GM12878 (cell line): ENCODE results near the gene FAP. TPM values are rescaled to one million over a fixed set of nuclear protein-coding genes. Genes with fewer than 3 reads are reported as not detected.
A peak's percentile ranks its signal among the peaks of the same experiment; 100 is the strongest.

Source experiments
- ATAC-seq: fragments of 200-7000 bp; cut with Tn5 transposase; 3 replicates; pipeline ENCODE4 v1.9.1; 2020; ENCODE audit warnings: mild to moderate bottlenecking, moderate library complexity
- BruUV-seq: library from RNA; stranded (reverse); fragments of 400-500 nt; replicated peaks from 2 replicates; lab custom pipeline; 2021; lab: Mats Ljungman, UMichigan
- CTCF ChIA-PET: fragments of 300-600 bp; sonication (Branson Sonifier 250); formaldehyde crosslinking; extraction: SDS; loops from one replicate; lab custom pipeline; 2021; ENCODE audit warnings: inconsistent platforms; lab: Yijun Ruan, JAX
- POLR2A ChIA-PET: fragments of 350-600 bp; formaldehyde crosslinking; extraction: SDS; loops from one replicate; lab custom pipeline; 2021; ENCODE audit warnings: inconsistent platforms; lab: Charles Lee
- RAD21 ChIA-PET: fragments of 300-600 bp; sonication (Branson Sonifier 250); formaldehyde crosslinking; loops from one replicate; lab custom pipeline; 2023; ENCODE audit warnings: antibody characterized with exemption; ENCODE audit not compliant: unreplicated experiment; lab: Charles Lee
- SMC1A ChIA-PET: fragments of 300-600 bp; sonication (Branson Sonifier 250); formaldehyde crosslinking; loops from one replicate; lab custom pipeline; 2023; ENCODE audit not compliant: unreplicated experiment, uncharacterized antibody; lab: Charles Lee
- DNase-seq: peaks from one replicate; pipeline ENCODE4 v3.0.0-alpha.2; 2011; ENCODE audit warnings: low read depth, low spot score
- FAIRE-seq: peaks from 3 replicates; lab custom pipeline; 2011; peaks lifted over from hg19 to GRCh38; lab: Jason Lieb, UNC
- H2AFZ ChIP-seq: 2 replicates; pipeline ENCODE4 v1.6.0; 2011; ENCODE audit warnings: low read depth, low read length, control low read depth; ENCODE audit not compliant: control insufficient read depth
- H3K27ac ChIP-seq: 2 replicates; pipeline ENCODE4 v1.5.1; 2011; ENCODE audit warnings: control low read depth; ENCODE audit not compliant: control insufficient read depth, insufficient read depth
- H3K27me3 ChIP-seq, 2 experiments: replicated peaks in 1 of 2; 2 replicates each; pipeline versions ENCODE4 v1.6.0 to v1.6.1; 2011; ENCODE audit warnings: low read length in 1 of 2; ENCODE audit not compliant: control insufficient read depth in 2 of 2, insufficient read depth in 2 of 2
- H3K36me3 ChIP-seq, 2 experiments: 2 replicates each; pipeline ENCODE4 v1.5.1; 2011; ENCODE audit warnings: low read length in 1 of 2; ENCODE audit not compliant: control insufficient read depth in 2 of 2, insufficient read depth in 2 of 2
- H3K4me1 ChIP-seq: 2 replicates; pipeline ENCODE4 v1.6.1; 2011; ENCODE audit warnings: mild to moderate bottlenecking, low read length, moderate library complexity, mixed read lengths; ENCODE audit not compliant: control insufficient read depth, insufficient read depth
- H3K4me2 ChIP-seq: 2 replicates; pipeline ENCODE4 v1.6.0; 2011; ENCODE audit warnings: control low read depth; ENCODE audit not compliant: control insufficient read depth, insufficient read depth
- H3K4me3 ChIP-seq: fragments of 200-600 bp; sonication (generic); 2 replicates; pipeline ENCODE4 v1.5.1; 2016
- H3K79me2 ChIP-seq: 2 replicates; pipeline ENCODE4 v1.6.0; 2011; ENCODE audit warnings: low read length; ENCODE audit not compliant: control insufficient read depth, insufficient read depth
- H3K9ac ChIP-seq: 2 replicates; pipeline ENCODE4 v1.8.0; 2011; ENCODE audit warnings: low read length, control low read depth, mixed read lengths; ENCODE audit not compliant: control insufficient read depth, insufficient read depth
- H3K9me3 ChIP-seq: replicated peaks from 3 replicates; pipeline ENCODE4 v1.5.1; 2011; ENCODE audit warnings: mild to moderate bottlenecking, low read length; ENCODE audit not compliant: control insufficient read depth, insufficient read depth
- H4K20me1 ChIP-seq: 2 replicates; pipeline ENCODE4 v1.6.0; 2011; ENCODE audit not compliant: control insufficient read depth, insufficient read depth
- BCL3 ChIP-seq: IDR thresholded peaks from 2 replicates; pipeline ENCODE4 v1.6.1; 2011; ENCODE audit warnings: borderline replicate concordance, low read depth, mild to moderate bottlenecking, moderate library complexity, low read length; ENCODE audit not compliant: insufficient read depth, poor library complexity, severe bottlenecking
- FOXK2 ChIP-seq: fragments of 450-650 bp; IDR thresholded peaks from 2 replicates; pipeline ENCODE4 v1.6.1; 2017; ENCODE audit warnings: mild to moderate bottlenecking, moderate library complexity
- HDAC6 ChIP-seq: fragments of 200-600 bp; sonication (generic); IDR thresholded peaks from one replicate; pipeline ENCODE4 v1.8.0; 2017; ENCODE audit warnings: antibody characterized with exemption; ENCODE audit not compliant: unreplicated experiment
- IRF3 ChIP-seq: fragments of 450-650 bp; IDR thresholded peaks from 2 replicates; pipeline ENCODE4 v1.6.1; 2014; ENCODE audit warnings: mild to moderate bottlenecking
- RCOR1 ChIP-seq: conservative IDR thresholded peaks from 2 replicates; pipeline ENCODE4 v1.6.1; 2012; ENCODE audit warnings: low read depth, low read length, improper control_type of control experiment
- WGBS: methylation state at CpG from one replicate; pipeline ENCODE4 v1.1.6; 2016; ENCODE audit warnings: low lambda C conversion rate; ENCODE audit not compliant: insufficient replicate concordance, insufficient coverage; ENCODE audit errors: missing lambda C conversion rate; 5-methylcytosine and 5-hydroxymethylcytosine counted together
- in situ Hi-C: fragments of 300-500 bp; cut with MboI; formaldehyde crosslinking; loops from 9 replicates; pipeline ENCODE4 v1.14.3; 2018; ENCODE audit warnings: mixed read lengths
- intact Hi-C: fragments of 100-400 bp; cut with micrococcal nuclease; formaldehyde crosslinking; loops from one replicate; pipeline ENCODE4 v1.14.2; 2022; ENCODE audit not compliant: unreplicated experiment
- polyA plus RNA-seq, 11 experiments: library from polyadenylated mRNA; depleted of rRNA in 4 of 11; unstranded in 6 of 11; stranded (reverse) in 5 of 11; fragments of >200 nt; fragmentation: Nextera tagmentation in 4 of 11; fragmentation: Illumina TruSeq in 1 of 11; extraction: Ambion mirVana in 4 of 11; extraction: Trizol in 1 of 11; gene quantifications; 1 replicate in 1 of 11; 2 replicates in 10 of 11; pipeline versions ENCODE4 v1.2.1 to v1.2.3, GENCODE V29; 2011 to 2016; ENCODE audit warnings: inconsistent platforms in 2 of 11, missing spikeins in 2 of 11, low read depth in 1 of 11
- total RNA-seq, 4 experiments: library from RNA; depleted of rRNA in 3 of 4; stranded (reverse); fragments of >200 nt in 3 of 4; fragmentation: Illumina TruSeq in 1 of 4; extraction: Trizol in 1 of 4; gene quantifications; 2 replicates each; pipeline versions ENCODE4 v1.2.1 to v1.2.3, GENCODE V29; 2013 to 2021

Gene FAP
- total and polyA plus RNA-seq, 10 of the 15 experiments (the other 5 are each of a cell fraction or from before 2014, with no cell fraction given) = 0.16 TPM; not detected in 9

- no peaks in the 10 kb centered on the region for H3K79me2 ChIP-seq
- no peaks in the 10 kb centered on the region for H3K36me3 ChIP-seq
- no peak overlapping the region for H3K27ac ChIP-seq
- RAD21 ChIA-PET = no interaction called here
- CTCF ChIA-PET = interaction anchor here (1.2 kb wide), 1 partner anchor 9 kb away, joined by 3 read pairs; no protein-coding TSS in a partner anchor
- SMC1A ChIA-PET = interaction anchor here (1.8 kb wide), 1 partner anchor 10 kb away, joined by 4 read pairs; no protein-coding TSS in a partner anchor
- no peak overlapping the region for H3K4me3 ChIP-seq
- 46% methylated on average over 6 of the region's 6 CpGs for WGBS
- ATAC-seq = peak; percentile 15; the same call in 1 of the 3 replicates
- H2AFZ ChIP-seq = no peak overlapping the region
- no peaks in the 10 kb centered on the region for H4K20me1 ChIP-seq
- no peak overlapping the region for H3K4me2 ChIP-seq
- H3K9me3 ChIP-seq = no peaks in the 10 kb centered on the region
- no peaks in the 10 kb centered on the region for H3K27me3 ChIP-seq
- no peak for TF ChIP-seq IRF3
- no peak for TF ChIP-seq FOXK2
- no peak for TF ChIP-seq RCOR1
- no peak for TF ChIP-seq BCL3
- TF ChIP-seq HDAC6 = no peak
- TF ChIP-seq, all 136 proteins: peak for 0
- FAIRE-seq (no peak), DNase-seq (no peak)
- intact Hi-C loops = no loop called here
- H3K4me1 ChIP-seq = no peaks in the 10 kb centered on the region
- BruUV-seq = no TSS peak
- H3K9ac ChIP-seq = no peak overlapping the region
- POLR2A ChIA-PET = no interaction called here
- in situ Hi-C loops = no loop called here
Observed at GRCh38 chr2:162159446-162159845, 83.8 kb downstream of the FAP start.
